HG03469 (cell line): ENCODE results near the gene ABLIM1.

Source experiments
- ATAC-seq: cut with Tn5 transposase; IDR thresholded peaks from one replicate; pipeline ENCODE4 v1.9.1; 2021; ENCODE audit warnings: mild to moderate bottlenecking, moderate library complexity, moderate number of reproducible peaks; ENCODE audit not compliant: unreplicated experiment

Gene ABLIM1

GRCh38 chr10:114430688-114431413 lies 227.2 kb downstream of the ABLIM1 start:
- no peak for ATAC-seq

DNA sequence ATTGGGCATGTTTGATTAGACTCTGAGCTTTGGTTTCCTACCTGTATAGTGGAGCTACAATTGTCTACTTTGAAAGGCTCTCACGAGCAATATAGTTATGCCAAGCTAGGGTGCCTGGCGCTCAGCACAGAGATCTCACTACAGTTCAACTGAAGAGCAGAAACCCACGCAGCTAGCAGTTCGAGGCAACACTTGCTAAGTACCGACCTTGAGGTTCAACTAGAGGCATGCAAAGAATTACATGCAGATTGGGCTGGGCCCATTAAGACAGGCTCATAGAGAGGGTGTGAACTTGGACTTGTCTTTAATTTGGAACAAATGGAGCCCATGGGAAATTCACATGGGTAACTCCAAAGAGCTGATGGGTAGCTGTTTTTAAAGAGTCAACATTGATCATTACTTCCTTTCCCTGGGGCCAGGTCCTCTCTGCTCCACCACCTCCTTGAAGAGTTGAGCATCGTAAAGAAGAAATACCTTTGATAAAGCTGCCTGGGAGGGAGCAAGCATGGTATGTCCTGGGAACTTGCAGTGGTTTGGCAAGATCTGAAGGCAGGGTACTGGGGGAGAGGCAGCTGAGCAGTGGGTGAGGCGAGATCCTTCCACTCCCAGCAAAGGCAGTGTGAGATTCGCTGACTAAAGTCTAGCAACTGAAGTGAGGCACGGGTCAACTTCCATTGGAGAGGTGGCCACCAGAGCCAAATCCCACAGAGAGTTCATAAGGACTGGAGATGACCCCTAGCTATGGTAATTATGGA lies 228.3 kb downstream of the ABLIM1 start:
- no peak for ATAC-seq

DNA sequence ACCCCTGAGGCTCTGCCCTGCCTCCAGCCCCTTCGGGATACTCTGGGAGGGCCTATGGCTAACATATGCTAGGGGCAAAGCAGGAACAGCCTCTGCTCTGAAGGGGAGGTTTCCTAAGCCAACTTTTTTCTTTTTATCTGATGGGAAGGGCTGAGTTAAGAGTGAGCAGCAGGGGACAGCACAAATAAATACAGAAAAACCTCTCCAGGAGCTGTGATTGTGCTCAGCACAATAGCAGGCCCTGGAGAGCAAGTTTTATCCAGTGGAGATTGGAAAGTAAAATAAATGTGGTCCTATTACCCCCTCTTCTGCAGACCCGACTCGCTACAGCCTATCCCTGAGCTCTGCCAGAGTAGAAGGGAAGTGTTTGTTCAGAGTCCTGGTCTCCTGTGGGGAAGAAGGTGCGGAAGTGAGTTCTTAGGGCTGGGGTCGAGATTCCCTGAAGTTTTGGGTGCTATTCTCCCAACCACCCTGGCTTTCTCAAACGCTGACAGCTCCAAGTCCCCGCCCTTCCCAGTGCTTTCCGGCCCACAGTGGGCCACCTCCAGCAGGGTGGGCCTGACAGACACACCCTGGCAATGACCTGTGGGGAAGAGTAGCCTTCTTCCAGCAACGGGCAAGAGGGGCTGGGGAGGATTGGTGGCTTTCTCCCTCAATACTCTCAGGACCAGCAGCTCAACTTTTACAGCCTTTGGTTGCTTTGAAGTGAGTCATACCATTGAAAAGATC lies 230.8 kb downstream of the ABLIM1 start:
- ATAC-seq: no peak

GRCh38 chr10:114426476-114426875 lies 231.6 kb downstream of the ABLIM1 start:
- ATAC-seq: no peak

DNA sequence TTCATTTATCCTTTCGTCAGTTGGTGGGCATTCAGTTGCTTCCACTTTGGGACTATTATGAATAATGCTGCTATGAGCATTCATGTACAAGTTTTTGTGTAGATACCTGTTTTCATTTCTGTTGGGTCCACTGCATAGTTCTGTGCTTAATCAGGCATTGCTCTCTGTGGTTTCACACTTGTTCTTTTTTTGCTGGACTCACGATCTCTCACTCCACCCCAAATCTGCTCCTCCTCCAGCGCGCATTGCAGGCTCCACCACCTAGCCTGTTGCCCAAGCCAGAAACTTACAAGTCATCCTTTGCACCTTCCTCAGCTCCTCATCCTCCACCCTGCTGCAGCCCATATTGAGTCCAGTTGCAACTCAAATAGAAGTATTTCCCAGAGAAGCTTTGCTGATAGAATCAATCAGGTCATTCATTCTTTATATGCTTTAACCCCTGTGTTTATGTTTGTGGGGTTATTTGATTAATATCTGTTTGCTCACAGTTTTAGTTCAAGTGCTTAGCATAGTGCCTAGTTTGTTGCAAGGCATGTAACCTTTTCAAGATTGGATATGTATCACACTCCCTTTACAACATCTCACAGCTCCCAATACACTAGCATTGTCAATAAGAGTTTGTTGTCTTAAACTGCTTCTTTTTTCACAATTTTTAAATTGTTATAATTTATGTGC lies 237.1 kb downstream of the ABLIM1 start:
- no peak for ATAC-seq

DNA sequence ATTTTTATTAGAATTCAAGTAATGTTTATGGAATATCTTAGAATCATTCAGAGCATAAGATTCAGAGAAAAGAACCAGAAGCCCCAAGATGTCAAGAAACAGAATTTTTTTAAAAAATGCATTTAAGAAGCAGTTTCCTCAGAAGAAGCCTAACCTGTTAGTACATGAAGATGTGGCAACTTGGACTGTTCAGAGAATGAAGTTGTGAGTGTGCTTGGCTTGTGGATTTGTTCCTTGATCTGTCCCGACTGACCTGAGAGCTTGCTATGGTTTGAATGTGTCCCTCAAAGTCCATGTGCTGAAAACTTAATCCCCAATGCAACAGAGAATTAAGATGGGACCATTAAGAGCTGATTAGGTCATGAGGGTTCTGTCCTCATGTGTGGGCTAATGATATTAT lies 240.0 kb downstream of the ABLIM1 start:
- no peak for ATAC-seq

DNA sequence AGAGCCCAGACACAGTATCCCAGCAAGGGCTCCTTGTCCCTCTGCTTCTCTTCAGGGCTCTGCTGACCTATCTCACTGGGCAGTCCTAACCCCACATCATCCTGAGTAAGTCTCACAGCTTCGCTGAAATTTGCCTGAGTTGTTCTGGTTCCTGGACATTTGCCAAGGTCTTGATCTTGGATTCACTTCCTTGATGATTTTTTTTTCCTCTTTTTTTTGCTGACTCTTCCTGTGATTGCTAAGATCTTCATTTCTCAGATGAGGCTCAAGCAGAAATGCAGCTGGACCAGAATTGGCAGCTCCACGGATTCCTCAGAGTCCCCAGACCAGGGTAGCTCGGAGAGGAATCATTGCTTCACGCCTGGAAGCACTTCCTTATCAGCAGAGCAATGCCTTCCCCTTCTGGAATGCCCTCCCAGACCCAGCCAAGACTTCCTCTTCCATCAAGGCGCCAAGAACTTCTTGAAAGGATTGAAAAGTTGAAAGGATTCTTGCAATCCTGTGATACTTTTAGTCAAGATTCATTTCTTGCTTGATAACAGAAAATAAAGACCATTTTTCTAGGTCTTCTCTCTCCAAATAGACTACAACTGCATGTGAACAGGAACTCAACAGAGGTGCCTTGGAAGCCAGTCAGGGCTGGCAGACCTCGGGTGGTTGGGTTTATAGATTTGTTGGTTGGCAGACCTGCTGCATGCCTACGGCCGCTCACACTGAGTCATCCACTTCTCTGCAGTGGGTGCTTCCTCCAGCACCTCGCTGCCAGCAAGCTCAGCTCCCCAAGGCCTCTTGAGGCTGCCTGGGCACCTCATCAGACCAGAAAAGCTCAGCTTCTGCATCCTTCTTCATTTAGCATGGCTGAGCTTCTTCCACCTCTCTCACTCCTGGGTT lies 244.9 kb downstream of the ABLIM1 start:
- ATAC-seq: no peak

DNA sequence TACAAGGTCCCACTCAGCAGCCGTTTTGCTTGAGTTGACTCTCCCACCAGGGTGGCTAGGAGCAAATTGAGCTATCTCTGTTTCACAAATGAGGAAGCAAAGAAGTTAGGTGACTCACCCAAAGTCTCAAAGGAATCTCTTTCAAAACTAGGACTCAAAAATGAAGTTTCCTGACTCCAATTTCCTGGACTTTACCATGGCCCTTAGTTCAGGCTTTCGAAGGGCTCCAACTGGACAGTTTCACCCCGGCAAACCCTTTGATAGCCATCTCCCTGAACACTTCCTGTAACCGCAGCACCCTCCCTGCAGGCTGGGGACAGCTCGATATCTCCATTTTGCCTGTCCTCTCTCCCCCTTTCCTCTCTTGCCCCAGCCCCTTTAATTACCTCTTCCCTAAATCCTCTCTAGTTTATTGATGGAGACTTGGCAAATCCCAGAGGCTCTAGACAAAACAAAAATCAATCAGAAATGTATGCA lies 249.1 kb downstream of the ABLIM1 start:
- no peak for ATAC-seq

- ATAC-seq: no peak
These were observed 249.7 kb downstream of the ABLIM1 start for GRCh38 chr10:114408112-114408967.

GRCh38 chr10:114406455-114406854 lies 251.6 kb downstream of the ABLIM1 start:
- no peak for ATAC-seq

DNA sequence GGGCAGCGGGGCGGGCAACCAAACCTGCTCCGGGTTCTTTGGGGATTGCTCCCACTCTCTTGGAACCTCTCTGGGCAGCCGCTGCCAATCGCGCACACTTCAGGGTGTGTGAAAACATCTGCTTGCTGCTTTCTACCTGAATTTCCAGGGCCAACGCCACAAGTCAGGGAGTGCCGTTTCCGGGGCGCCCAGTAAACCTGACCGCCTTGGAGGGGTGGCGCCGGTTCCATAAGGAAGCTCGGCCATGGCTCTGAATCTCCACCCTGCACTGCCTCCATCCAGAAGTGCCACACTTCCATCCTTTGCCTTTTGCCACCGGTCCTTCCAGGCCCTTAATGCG lies 253.1 kb downstream of the ABLIM1 start:
- ATAC-seq: no peak

DNA sequence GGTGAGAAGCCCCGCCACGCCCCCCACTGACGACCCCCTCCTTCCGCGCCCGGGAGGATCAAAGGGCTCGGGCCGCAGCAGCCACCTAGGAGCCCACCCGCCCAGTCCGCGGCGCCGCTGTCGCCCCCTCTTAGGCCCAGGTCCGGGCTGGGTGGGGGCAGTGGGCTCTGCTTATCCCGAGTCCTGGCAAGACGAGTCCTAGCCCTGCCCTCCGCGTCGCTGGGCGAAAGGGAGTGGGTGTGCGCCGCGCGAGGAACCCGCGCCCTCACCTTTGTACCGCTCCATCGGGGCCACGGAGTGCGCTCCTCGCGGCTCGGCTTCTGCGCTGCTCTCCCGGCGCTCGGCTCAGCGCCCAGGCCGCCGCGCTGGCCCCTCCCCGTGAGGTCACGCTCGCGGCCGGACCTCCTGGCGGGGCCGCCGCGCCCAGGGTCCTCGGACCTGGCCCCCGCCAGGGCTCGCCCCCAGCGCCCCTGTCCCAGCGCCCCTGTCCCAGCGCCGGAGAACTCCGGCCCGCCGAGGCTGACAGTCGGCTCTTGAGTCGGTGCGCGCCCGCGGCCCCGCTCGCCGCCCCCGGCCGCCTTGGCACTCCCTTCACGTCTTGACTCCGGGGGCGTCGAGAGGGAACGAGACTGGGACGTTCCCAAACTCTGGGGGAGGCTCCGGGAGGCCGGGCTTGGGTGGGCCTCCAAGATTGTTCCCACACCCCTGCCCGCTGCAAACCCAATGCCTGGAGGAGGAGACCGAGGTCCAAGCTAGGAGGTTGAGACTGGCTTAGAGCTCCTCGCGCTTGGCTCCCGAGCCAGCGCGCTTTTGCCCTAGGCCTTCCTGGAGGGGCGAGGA lies 253.7 kb downstream of the ABLIM1 start, which contains the start of gene AFAP1L2:
Gene AFAP1L2, minus strand, starts transcription at position 332 of the 840 bp plus-strand sequence. Its CDS starts 47 bp downstream, at position 285.
- no peak for ATAC-seq

- no peak for ATAC-seq
These were observed 254.4 kb downstream of the ABLIM1 start for GRCh38 chr10:114403541-114404161.

DNA sequence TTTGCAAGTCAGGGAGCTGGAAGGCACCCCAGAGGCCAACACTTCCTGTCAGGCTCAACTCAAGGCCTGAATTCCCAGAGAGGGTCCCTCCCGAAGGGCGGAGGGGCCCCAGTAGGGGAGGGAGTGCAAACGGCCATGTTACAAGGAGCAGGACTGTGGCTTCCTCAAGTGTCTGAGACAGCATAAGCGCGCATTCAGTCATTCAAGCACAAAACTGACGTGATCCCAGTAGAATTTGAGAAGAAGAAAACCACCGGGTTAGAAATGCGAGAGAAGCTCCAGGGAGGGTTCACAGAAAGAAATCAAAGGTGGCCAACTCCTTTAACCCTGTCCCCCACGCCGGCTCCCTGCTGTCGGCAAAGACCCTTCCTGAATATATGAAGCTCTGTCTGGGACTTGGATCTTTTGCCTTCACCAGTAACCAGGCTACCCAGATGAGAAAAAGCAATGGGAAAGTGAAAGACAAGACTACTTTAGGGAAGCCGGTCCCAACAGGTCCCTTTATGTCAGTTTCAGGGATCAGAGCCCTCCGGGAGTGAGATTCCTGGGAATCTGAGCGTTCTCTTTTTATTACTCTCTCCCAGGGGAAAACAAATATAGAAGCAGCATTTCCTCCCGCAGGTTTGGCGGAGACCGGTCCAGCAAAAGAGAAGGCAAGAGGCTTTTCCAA lies 255.1 kb downstream of the ABLIM1 start:
- ATAC-seq: no peak

DNA sequence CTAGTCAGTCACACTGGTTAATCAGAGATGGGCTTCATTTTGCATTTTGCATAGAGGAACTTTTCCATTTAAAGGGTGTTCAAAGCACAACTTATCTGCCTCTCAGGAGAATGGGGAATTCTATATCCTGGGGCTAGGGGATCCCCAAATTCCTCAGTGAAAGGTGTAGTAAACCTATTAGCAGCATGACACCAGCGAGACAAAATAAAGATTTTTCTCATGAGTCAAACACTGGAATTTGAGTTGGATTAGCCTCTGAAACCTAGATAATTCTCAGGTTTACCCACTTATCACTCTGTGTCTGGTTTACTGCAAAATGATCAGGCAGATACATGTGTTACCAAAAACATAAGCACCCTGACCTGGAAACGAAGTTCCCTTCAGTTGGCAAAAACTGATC lies 255.8 kb downstream of the ABLIM1 start:
- ATAC-seq: no peak

GRCh38 chr10:114401195-114401791 lies 256.8 kb downstream of the ABLIM1 start:
- no peak for ATAC-seq

DNA sequence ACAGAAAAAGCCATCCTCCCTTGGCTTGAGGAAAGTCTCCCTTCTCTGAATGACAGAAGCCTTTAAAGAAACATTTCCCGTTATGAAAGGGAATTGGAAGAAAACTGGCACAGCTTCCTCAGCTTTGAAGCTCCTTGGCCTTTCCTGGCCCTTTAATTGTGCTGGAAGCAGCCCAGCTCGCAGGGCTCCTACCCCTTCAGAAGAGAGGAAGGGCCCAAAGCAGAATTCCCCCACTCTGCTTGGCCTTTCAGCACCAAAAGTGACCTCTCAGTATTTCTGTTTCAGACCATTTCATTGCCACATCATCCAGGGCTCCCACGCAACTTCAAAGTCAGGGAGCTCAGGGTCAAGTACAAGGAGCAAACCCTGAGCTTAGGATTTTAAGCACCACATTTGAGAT lies 258.0 kb downstream of the ABLIM1 start:
- no peak for ATAC-seq
